ENCODE results near the gene SERHL2.
"Not testable (repeated sequence)": the region's sequence is repeated elsewhere in the genome, so short reads cannot be mapped to it uniquely, and the experiment has no call there.

DNA sequence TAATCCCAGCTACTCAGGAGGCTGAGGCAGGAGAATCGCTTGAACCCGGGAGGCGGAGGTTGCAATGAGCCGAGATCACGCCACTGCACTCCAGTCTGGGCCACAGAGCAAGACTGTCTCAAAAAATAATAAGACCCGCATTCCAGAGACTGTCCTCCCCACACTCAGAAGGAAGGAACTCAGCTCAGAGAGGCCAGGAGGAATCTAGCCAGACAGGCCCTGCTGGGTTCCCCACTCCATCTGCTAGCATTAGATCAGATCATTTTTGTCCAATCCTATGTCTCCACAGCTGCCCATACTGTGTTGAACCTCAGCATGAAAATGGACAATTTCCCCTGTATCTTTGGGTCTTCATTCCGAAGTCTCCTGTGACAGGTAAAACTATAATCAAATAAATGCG is 24.3 kb upstream of the SERHL2 start:
- TF ChIP-seq, protein P1, sequence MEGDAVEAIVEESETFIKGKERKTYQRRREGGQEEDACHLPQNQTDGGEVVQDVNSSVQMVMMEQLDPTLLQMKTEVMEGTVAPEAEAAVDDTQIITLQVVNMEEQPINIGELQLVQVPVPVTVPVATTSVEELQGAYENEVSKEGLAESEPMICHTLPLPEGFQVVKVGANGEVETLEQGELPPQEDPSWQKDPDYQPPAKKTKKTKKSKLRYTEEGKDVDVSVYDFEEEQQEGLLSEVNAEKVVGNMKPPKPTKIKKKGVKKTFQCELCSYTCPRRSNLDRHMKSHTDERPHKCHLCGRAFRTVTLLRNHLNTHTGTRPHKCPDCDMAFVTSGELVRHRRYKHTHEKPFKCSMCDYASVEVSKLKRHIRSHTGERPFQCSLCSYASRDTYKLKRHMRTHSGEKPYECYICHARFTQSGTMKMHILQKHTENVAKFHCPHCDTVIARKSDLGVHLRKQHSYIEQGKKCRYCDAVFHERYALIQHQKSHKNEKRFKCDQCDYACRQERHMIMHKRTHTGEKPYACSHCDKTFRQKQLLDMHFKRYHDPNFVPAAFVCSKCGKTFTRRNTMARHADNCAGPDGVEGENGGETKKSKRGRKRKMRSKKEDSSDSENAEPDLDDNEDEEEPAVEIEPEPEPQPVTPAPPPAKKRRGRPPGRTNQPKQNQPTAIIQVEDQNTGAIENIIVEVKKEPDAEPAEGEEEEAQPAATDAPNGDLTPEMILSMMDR (IDR thresholded peaks at IDR 0.05), result not testable (repeated sequence)
- not testable (repeated sequence) for TF ChIP-seq POLR2A, EP300 (IDR thresholded peaks at IDR 0.05)

All from tibial nerve (tissue), 4 donors.